HepG2 (cell line): ENCODE data around the gene FBLIM1. TPM values are rescaled to one million over a fixed set of nuclear protein-coding genes. Genes with fewer than 3 reads are reported as not detected.

ENCODE experiments used
- AGO1 ChIP-seq: fragments of 200-400 bp; formaldehyde crosslinking; IDR thresholded peaks from 2 replicates; pipeline ENCODE4 v1.6.1; 2017; ENCODE audit warnings: mild to moderate bottlenecking, low read depth, low read length, moderate library complexity; ENCODE audit not compliant: poor library complexity, severe bottlenecking
- AGO2 ChIP-seq: fragments of 200-400 bp; formaldehyde crosslinking; optimal IDR thresholded peaks from 2 replicates; pipeline ENCODE3; 2017; ENCODE audit warnings: mild to moderate bottlenecking, low read depth, low read length, moderate library complexity
- CHD4 ChIP-seq: fragments of 200-600 bp; sonication (generic); IDR thresholded peaks from 2 replicates; pipeline ENCODE4 v1.7.0; 2017; ENCODE audit warnings: mild to moderate bottlenecking, low read length, borderline replicate concordance
- KLF6 ChIP-seq: IDR thresholded peaks from 2 replicates; pipeline ENCODE4 v1.8.0; 2016; ENCODE audit warnings: missing biosample characterization, missing genetic modification reagents
- NR2F1 ChIP-seq, 2 experiments: fragments of 450-650 bp in 1 of 2; formaldehyde crosslinking in 1 of 2; IDR thresholded peaks; 2 replicates each; pipeline versions ENCODE4 v1.5.0 to v1.6.1; 2016 to 2020; ENCODE audit warnings: mild to moderate bottlenecking in 1 of 2, missing compliant biosample characterization in 1 of 2, missing genetic modification reagents in 1 of 2, moderate library complexity in 1 of 2
- SIN3A ChIP-seq: IDR thresholded peaks from 2 replicates; pipeline ENCODE4 v1.6.1; 2011; ENCODE audit warnings: low read depth, mild to moderate bottlenecking, control low read depth, low read length, borderline replicate concordance
- ZFP37 ChIP-seq: sonication (generic); formaldehyde crosslinking; IDR thresholded peaks from 2 replicates; pipeline ENCODE4 v1.4.0; 2020; ENCODE audit warnings: missing genetic modification reagents, borderline replicate concordance
- ZNF253 ChIP-seq: sonication (generic); formaldehyde crosslinking; IDR thresholded peaks from 2 replicates; pipeline ENCODE4 v1.8.0; 2022; ENCODE audit warnings: mild to moderate bottlenecking, missing genetic modification reagents, borderline replicate concordance
- ZNF350 ChIP-seq: sonication (generic); formaldehyde crosslinking; IDR thresholded peaks from 2 replicates; pipeline ENCODE4 v1.4.0; 2020; ENCODE audit warnings: mild to moderate bottlenecking, low read depth, missing genetic modification reagents, borderline replicate concordance
- ZNF605 ChIP-seq: sonication (generic); formaldehyde crosslinking; IDR thresholded peaks from 2 replicates; pipeline ENCODE4 v1.8.0; 2022; ENCODE audit warnings: mild to moderate bottlenecking, missing genetic modification reagents
- ZNF615 ChIP-seq: sonication (generic); formaldehyde crosslinking; IDR thresholded peaks from 2 replicates; pipeline ENCODE4 v1.5.0; 2020; ENCODE audit warnings: mild to moderate bottlenecking, missing genetic modification reagents, borderline replicate concordance
- ZNF713 ChIP-seq: sonication (generic); formaldehyde crosslinking; IDR thresholded peaks from 2 replicates; pipeline ENCODE4 v1.4.0; 2020; ENCODE audit warnings: mild to moderate bottlenecking, missing genetic modification reagents
- polyA plus RNA-seq, 8 experiments: library from polyadenylated mRNA; depleted of rRNA in 3 of 8; stranded (reverse) in 7 of 8; unstranded in 1 of 8; fragments of >200 nt; fragmentation: Illumina TruSeq in 4 of 8; extraction: Trizol in 4 of 8; gene quantifications; 2 replicates each; pipeline versions ENCODE4 v1.2.1 to v1.2.3, GENCODE V29; 2011 to 2016; ENCODE audit warnings: low read depth in 4 of 8, missing spikeins in 1 of 8, mixed read lengths in 1 of 8; ENCODE audit not compliant: insufficient read depth in 1 of 8
- total RNA-seq, 5 experiments: library from RNA; depleted of rRNA; stranded (reverse); fragments of >200 nt; fragmentation: Illumina TruSeq; extraction: Trizol; gene quantifications; 2 replicates each; pipeline ENCODE4 v1.2.3, GENCODE V29; 2016; ENCODE audit warnings: low read depth in 1 of 5
- TF ChIP-seq, protein P1 (sequence below): sonication (generic); formaldehyde crosslinking; IDR thresholded peaks from 2 replicates; pipeline ENCODE4 v1.4.0; 2020; ENCODE audit warnings: missing genetic modification reagents
- TF ChIP-seq, protein P2 (sequence below): sonication (generic); formaldehyde crosslinking; IDR thresholded peaks from 2 replicates; pipeline ENCODE4 v1.9.0; 2022; ENCODE audit warnings: missing genetic modification reagents, mild to moderate bottlenecking, borderline replicate concordance
- TF ChIP-seq, protein P3 (sequence below), 2 experiments: sonication (generic) in 1 of 2; formaldehyde crosslinking in 1 of 2; IDR thresholded peaks; 2 replicates each; pipeline versions ENCODE4 v1.4.0 to v1.6.1; 2016 to 2020; ENCODE audit warnings: borderline replicate concordance in 1 of 2, low read depth in 1 of 2, mild to moderate bottlenecking in 1 of 2, missing genetic modification reagents in 1 of 2
- TF ChIP-seq, protein P4 (sequence below): sonication (generic); formaldehyde crosslinking; IDR thresholded peaks from 2 replicates; pipeline ENCODE4 v1.4.0; 2020; ENCODE audit warnings: mild to moderate bottlenecking, missing genetic modification reagents

Gene FBLIM1
- total and polyA plus RNA-seq, 2 of the 13 experiments (the other 11 are each of a cell fraction or from before 2014, with no cell fraction given) = 10.6 to 23.0 TPM

DNA sequence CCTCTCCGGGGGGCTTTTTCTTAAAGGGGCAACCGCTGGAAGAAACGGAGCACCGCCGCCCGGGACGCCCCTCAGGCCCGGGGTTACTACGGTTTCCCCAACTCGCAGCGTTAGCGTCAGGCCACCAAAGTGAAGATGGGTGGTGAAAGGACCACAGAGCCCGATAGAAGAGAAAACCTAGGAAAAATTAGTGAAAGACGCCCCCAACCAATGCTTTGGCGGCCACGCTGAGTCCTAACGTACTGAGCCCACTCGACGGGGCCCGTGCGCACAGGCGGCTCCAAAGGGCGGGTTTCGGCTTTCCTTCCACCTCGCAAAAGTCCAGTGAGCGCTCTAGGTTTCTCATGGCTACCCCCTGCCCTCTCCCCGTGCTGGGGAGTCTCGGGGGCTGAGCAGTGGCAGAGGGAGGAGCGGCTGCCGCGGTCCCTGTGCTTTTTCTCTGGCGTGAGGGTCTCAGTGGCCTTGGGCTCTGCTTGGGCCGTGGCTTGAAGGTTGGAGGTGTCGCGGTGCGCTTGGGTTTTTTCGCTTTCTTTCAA, 76.7 kb downstream of the FBLIM1 start (continued):
- TF ChIP-seq, protein P1, sequence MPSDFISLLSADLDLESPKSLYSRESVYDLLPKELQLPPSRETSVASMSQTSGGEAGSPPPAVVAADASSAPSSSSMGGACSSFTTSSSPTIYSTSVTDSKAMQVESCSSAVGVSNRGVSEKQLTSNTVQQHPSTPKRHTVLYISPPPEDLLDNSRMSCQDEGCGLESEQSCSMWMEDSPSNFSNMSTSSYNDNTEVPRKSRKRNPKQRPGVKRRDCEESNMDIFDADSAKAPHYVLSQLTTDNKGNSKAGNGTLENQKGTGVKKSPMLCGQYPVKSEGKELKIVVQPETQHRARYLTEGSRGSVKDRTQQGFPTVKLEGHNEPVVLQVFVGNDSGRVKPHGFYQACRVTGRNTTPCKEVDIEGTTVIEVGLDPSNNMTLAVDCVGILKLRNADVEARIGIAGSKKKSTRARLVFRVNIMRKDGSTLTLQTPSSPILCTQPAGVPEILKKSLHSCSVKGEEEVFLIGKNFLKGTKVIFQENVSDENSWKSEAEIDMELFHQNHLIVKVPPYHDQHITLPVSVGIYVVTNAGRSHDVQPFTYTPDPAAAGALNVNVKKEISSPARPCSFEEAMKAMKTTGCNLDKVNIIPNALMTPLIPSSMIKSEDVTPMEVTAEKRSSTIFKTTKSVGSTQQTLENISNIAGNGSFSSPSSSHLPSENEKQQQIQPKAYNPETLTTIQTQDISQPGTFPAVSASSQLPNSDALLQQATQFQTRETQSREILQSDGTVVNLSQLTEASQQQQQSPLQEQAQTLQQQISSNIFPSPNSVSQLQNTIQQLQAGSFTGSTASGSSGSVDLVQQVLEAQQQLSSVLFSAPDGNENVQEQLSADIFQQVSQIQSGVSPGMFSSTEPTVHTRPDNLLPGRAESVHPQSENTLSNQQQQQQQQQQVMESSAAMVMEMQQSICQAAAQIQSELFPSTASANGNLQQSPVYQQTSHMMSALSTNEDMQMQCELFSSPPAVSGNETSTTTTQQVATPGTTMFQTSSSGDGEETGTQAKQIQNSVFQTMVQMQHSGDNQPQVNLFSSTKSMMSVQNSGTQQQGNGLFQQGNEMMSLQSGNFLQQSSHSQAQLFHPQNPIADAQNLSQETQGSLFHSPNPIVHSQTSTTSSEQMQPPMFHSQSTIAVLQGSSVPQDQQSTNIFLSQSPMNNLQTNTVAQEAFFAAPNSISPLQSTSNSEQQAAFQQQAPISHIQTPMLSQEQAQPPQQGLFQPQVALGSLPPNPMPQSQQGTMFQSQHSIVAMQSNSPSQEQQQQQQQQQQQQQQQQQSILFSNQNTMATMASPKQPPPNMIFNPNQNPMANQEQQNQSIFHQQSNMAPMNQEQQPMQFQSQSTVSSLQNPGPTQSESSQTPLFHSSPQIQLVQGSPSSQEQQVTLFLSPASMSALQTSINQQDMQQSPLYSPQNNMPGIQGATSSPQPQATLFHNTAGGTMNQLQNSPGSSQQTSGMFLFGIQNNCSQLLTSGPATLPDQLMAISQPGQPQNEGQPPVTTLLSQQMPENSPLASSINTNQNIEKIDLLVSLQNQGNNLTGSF (CRISPR knock-in tag) = peak; percentile 49; the same call in 1 of the 2 replicates
- TF ChIP-seq AGO2 = peak; percentile 98
- no peak for TF ChIP-seq ZFP37 (CRISPR knock-in tag)
- TF ChIP-seq, protein P2, sequence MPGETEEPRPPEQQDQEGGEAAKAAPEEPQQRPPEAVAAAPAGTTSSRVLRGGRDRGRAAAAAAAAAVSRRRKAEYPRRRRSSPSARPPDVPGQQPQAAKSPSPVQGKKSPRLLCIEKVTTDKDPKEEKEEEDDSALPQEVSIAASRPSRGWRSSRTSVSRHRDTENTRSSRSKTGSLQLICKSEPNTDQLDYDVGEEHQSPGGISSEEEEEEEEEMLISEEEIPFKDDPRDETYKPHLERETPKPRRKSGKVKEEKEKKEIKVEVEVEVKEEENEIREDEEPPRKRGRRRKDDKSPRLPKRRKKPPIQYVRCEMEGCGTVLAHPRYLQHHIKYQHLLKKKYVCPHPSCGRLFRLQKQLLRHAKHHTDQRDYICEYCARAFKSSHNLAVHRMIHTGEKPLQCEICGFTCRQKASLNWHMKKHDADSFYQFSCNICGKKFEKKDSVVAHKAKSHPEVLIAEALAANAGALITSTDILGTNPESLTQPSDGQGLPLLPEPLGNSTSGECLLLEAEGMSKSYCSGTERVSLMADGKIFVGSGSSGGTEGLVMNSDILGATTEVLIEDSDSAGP (CRISPR knock-in tag) = peak; percentile 76
- peak; percentile 86 for TF ChIP-seq ZNF605 (CRISPR knock-in tag)
- no peak for TF ChIP-seq SIN3A
- TF ChIP-seq, protein P3, sequence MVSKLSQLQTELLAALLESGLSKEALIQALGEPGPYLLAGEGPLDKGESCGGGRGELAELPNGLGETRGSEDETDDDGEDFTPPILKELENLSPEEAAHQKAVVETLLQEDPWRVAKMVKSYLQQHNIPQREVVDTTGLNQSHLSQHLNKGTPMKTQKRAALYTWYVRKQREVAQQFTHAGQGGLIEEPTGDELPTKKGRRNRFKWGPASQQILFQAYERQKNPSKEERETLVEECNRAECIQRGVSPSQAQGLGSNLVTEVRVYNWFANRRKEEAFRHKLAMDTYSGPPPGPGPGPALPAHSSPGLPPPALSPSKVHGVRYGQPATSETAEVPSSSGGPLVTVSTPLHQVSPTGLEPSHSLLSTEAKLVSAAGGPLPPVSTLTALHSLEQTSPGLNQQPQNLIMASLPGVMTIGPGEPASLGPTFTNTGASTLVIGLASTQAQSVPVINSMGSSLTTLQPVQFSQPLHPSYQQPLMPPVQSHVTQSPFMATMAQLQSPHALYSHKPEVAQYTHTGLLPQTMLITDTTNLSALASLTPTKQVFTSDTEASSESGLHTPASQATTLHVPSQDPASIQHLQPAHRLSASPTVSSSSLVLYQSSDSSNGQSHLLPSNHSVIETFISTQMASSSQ (IDR thresholded peaks at IDR 0.05; ENCODE audit: low read depth) = 0 out of 2 replicates have a peak, but pooled peaks have one; percentile 2
- TF ChIP-seq, protein P3 (CRISPR knock-in tag; IDR thresholded peaks at IDR 0.05; ENCODE audit: borderline replicate concordance) = no peak
- TF ChIP-seq ZNF350 = peak; percentile 79; the same call in 1 of the 2 replicates
- no peak for TF ChIP-seq ZNF713 (CRISPR knock-in tag)
- TF ChIP-seq, protein P4, sequence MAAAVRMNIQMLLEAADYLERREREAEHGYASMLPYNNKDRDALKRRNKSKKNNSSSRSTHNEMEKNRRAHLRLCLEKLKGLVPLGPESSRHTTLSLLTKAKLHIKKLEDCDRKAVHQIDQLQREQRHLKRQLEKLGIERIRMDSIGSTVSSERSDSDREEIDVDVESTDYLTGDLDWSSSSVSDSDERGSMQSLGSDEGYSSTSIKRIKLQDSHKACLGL (CRISPR knock-in tag) = 0 out of 2 replicates have a peak, but pooled peaks have one; percentile 38
- no peak for TF ChIP-seq NR2F1 (CRISPR knock-in tag; IDR thresholded peaks at IDR 0.05)
- peak; percentile 55; the same call in 1 of the 2 replicates for TF ChIP-seq ZNF615 (CRISPR knock-in tag)
- TF ChIP-seq KLF6 = no peak
- 0 out of 2 replicates have a peak, but pooled peaks have one; percentile 37 for TF ChIP-seq CHD4
- peak; percentile 67 for TF ChIP-seq AGO1
- peak; percentile 15; the same call in 1 of the 2 replicates for TF ChIP-seq ZNF253 (CRISPR knock-in tag)
